Effector CD8-positive, alpha-beta T cell (primary cell): ENCODE measurements around the gene AKT1.
"Not testable (repeated sequence)": the region's sequence is repeated elsewhere in the genome, so short reads cannot be mapped to it uniquely, and the experiment has no call there.

Experiments
- DNase-seq: peaks from one replicate; lab custom pipeline; 2025; lab: John Stamatoyannopoulos, UW

The AKT1 gene

GRCh38 chr14:104818714-104819161 lies 23.2 kb upstream of the AKT1 start:
- DNase-seq = no peak

GRCh38 chr14:104817930-104818713 lies 22.6 kb upstream of the AKT1 start:
- DNase-seq = no peak

- no peak for DNase-seq
Measured at GRCh38 chr14:104816616-104816884, 21.0 kb upstream of the AKT1 start.

GRCh38 chr14:104814701-104815100 lies 19.2 kb upstream of the AKT1 start:
- DNase-seq = not testable (repeated sequence)

- no peak for DNase-seq
Measured at GRCh38 chr14:104813286-104813685, 17.7 kb upstream of the AKT1 start.

GRCh38 chr14:104810316-104810715 lies 14.8 kb upstream of the AKT1 start:
- DNase-seq = no peak

GRCh38 chr14:104808456-104808855 lies 12.9 kb upstream of the AKT1 start:
- DNase-seq = no peak

- no peak for DNase-seq
Measured at GRCh38 chr14:104806625-104807465, 11.3 kb upstream of the AKT1 start.

GRCh38 chr14:104805941-104806624 lies 10.5 kb upstream of the AKT1 start:
- DNase-seq = no peak

GRCh38 chr14:104805326-104805678 lies 9.8 kb upstream of the AKT1 start:
- no peak for DNase-seq

GRCh38 chr14:104804481-104805325 lies 9.2 kb upstream of the AKT1 start:
- DNase-seq = no peak

GRCh38 chr14:104803912-104804410 lies 8.4 kb upstream of the AKT1 start:
- DNase-seq = no peak

- no peak for DNase-seq
Measured at GRCh38 chr14:104803280-104803911, 7.8 kb upstream of the AKT1 start.

- no peak for DNase-seq
Measured at GRCh38 chr14:104802394-104803184, 7.0 kb upstream of the AKT1 start.

GRCh38 chr14:104801520-104802393 lies 6.2 kb upstream of the AKT1 start:
- DNase-seq = no peak

- peak; percentile 59 for DNase-seq
Measured at GRCh38 chr14:104800771-104801519, 5.4 kb upstream of the AKT1 start, which contains the start of gene ZBTB42. Gene ZBTB42, plus strand, starts transcription at chr14:104801101. Its CDS starts 97 bp downstream, at chr14:104801198.

- DNase-seq = peak; percentile 63
Measured at GRCh38 chr14:104800015-104800770, 4.6 kb upstream of the AKT1 start.
